IPS-20b (cell line): ENCODE data around the gene CTTNBP2.
A peak's percentile ranks its signal among the peaks of the same experiment; 100 is the strongest.

Experiments used
- H3K27ac ChIP-seq: one replicate; pipeline ENCODE4 v1.5.1; 2013; ENCODE audit warnings: low read length
- H3K27me3 ChIP-seq: 2 replicates; pipeline ENCODE4 v1.6.1; 2013; ENCODE audit warnings: mild to moderate bottlenecking, low read length, inconsistent platforms; ENCODE audit not compliant: insufficient read depth
- H3K36me3 ChIP-seq: 2 replicates; pipeline ENCODE4 v1.6.1; 2013; ENCODE audit warnings: low read depth, mild to moderate bottlenecking, inconsistent platforms, low read length, moderate library complexity; ENCODE audit not compliant: insufficient read depth
- H3K4me1 ChIP-seq: 2 replicates; pipeline ENCODE4 v1.6.1; 2013; ENCODE audit warnings: mild to moderate bottlenecking, control low read depth, inconsistent platforms, low read length, moderate library complexity; ENCODE audit not compliant: insufficient read depth
- H3K4me3 ChIP-seq: 2 replicates; pipeline ENCODE4 v1.5.1; 2013; ENCODE audit warnings: mild to moderate bottlenecking, low read length, inconsistent platforms
- H3K9ac ChIP-seq: 2 replicates; pipeline ENCODE4 v1.6.1; 2013; ENCODE audit warnings: low read depth, mild to moderate bottlenecking, inconsistent platforms, low read length, moderate library complexity
- H3K9me3 ChIP-seq: 2 replicates; pipeline ENCODE4 v1.6.1; 2013; ENCODE audit warnings: mild to moderate bottlenecking, low read depth, low read length, inconsistent platforms; ENCODE audit not compliant: insufficient read depth

CTTNBP2 gene

GRCh38 chr7:117837841-117838240 lies 35.4 kb downstream of the CTTNBP2 start:
- Histone ChIP-seq H3K36me3 (peaks cover 9% of the 10 kb centered on the region), H3K9ac (no peak overlapping the region), H3K27ac (no peak overlapping the region), H3K4me3 (no peak overlapping the region), H3K4me1 (peaks cover 8% of the 10 kb centered on the region; the same call in 1 of the 2 replicates), H3K27me3 (no peaks in the 10 kb centered on the region), H3K9me3 (no peaks in the 10 kb centered on the region)

GRCh38 chr7:117835016-117835664 lies 38.1 kb downstream of the CTTNBP2 start:
- Histone ChIP-seq H3K27me3 (no peaks in the 10 kb centered on the region), H3K4me1 (peaks cover 8% of the 10 kb centered on the region; the same call in 1 of the 2 replicates), H3K9me3 (no peaks in the 10 kb centered on the region), H3K36me3 (peaks cover 9% of the 10 kb centered on the region), H3K9ac (peak overlapping the region; percentile 4; the same call in 1 of the 2 replicates), H3K27ac (no peak overlapping the region), H3K4me3 (no peak overlapping the region)

GRCh38 chr7:117830422-117830954 lies 42.8 kb downstream of the CTTNBP2 start:
- Histone ChIP-seq H3K27ac (no peak overlapping the region), H3K27me3 (no peaks in the 10 kb centered on the region), H3K36me3 (peaks cover 9% of the 10 kb centered on the region), H3K4me1 (peaks cover 9% of the 10 kb centered on the region), H3K9me3 (no peaks in the 10 kb centered on the region), H3K9ac (no peak overlapping the region), H3K4me3 (no peak overlapping the region)

- no peak overlapping the region for H3K9ac ChIP-seq
- H3K4me1 ChIP-seq: peaks cover 4% of the 10 kb centered on the region
- no peak overlapping the region for H3K4me3 ChIP-seq
- H3K27me3 ChIP-seq: no peaks in the 10 kb centered on the region
- H3K9me3 ChIP-seq: no peaks in the 10 kb centered on the region
- H3K27ac ChIP-seq: no peak overlapping the region
- H3K36me3 ChIP-seq: peaks cover 9% of the 10 kb centered on the region
These were observed 43.7 kb downstream of the CTTNBP2 start for GRCh38 chr7:117829450-117830117.

- Histone ChIP-seq H3K4me1 (peaks cover 4% of the 10 kb centered on the region), H3K4me3 (no peak overlapping the region), H3K9ac (no peak overlapping the region), H3K27ac (no peak overlapping the region), H3K27me3 (no peaks in the 10 kb centered on the region), H3K36me3 (peaks cover 9% of the 10 kb centered on the region), H3K9me3 (no peaks in the 10 kb centered on the region)
These were observed 44.4 kb downstream of the CTTNBP2 start for GRCh38 chr7:117828825-117829224.

- Histone ChIP-seq H3K27me3 (no peaks in the 10 kb centered on the region), H3K9me3 (no peaks in the 10 kb centered on the region), H3K36me3 (no peaks in the 10 kb centered on the region), H3K9ac (no peak overlapping the region), H3K4me3 (no peak overlapping the region), H3K27ac (no peak overlapping the region), H3K4me1 (peaks cover 7% of the 10 kb centered on the region)
These were observed 45.4 kb downstream of the CTTNBP2 start for GRCh38 chr7:117827862-117828261.

GRCh38 chr7:117825132-117825531 lies 48.1 kb downstream of the CTTNBP2 start:
- no peaks in the 10 kb centered on the region for H3K36me3 ChIP-seq
- H3K4me1 ChIP-seq: peaks cover 7% of the 10 kb centered on the region
- H3K27me3 ChIP-seq: no peaks in the 10 kb centered on the region
- H3K9me3 ChIP-seq: no peaks in the 10 kb centered on the region
- no peak overlapping the region for H3K9ac ChIP-seq
- no peak overlapping the region for H3K4me3 ChIP-seq
- H3K27ac ChIP-seq: no peak overlapping the region

GRCh38 chr7:117824592-117824991 lies 48.6 kb downstream of the CTTNBP2 start:
- Histone ChIP-seq H3K27me3 (no peaks in the 10 kb centered on the region), H3K27ac (no peak overlapping the region), H3K9ac (no peak overlapping the region), H3K4me3 (no peak overlapping the region), H3K36me3 (no peaks in the 10 kb centered on the region), H3K4me1 (peaks cover 7% of the 10 kb centered on the region), H3K9me3 (no peaks in the 10 kb centered on the region)

GRCh38 chr7:117819558-117819957 lies 53.7 kb downstream of the CTTNBP2 start:
- no peaks in the 10 kb centered on the region for H3K36me3 ChIP-seq
- H3K9me3 ChIP-seq: no peaks in the 10 kb centered on the region
- no peak overlapping the region for H3K9ac ChIP-seq
- H3K27ac ChIP-seq: no peak overlapping the region
- H3K4me3 ChIP-seq: no peak overlapping the region
- H3K27me3 ChIP-seq: no peaks in the 10 kb centered on the region
- peaks cover 9% of the 10 kb centered on the region; the same call in 1 of the 2 replicates for H3K4me1 ChIP-seq

GRCh38 chr7:117818232-117818631 lies 55.0 kb downstream of the CTTNBP2 start:
- Histone ChIP-seq H3K4me3 (no peak overlapping the region), H3K4me1 (peaks cover 17% of the 10 kb centered on the region; the same call in 1 of the 2 replicates), H3K27me3 (no peaks in the 10 kb centered on the region), H3K27ac (no peak overlapping the region), H3K9me3 (no peaks in the 10 kb centered on the region), H3K9ac (no peak overlapping the region), H3K36me3 (no peaks in the 10 kb centered on the region)

- Histone ChIP-seq H3K4me3 (no peak overlapping the region), H3K9me3 (no peaks in the 10 kb centered on the region), H3K9ac (no peak overlapping the region), H3K27me3 (no peaks in the 10 kb centered on the region), H3K4me1 (peaks cover 27% of the 10 kb centered on the region; the same call in 1 of the 2 replicates), H3K27ac (no peak overlapping the region), H3K36me3 (no peaks in the 10 kb centered on the region)
These were observed 56.5 kb downstream of the CTTNBP2 start for GRCh38 chr7:117816727-117817126.

GRCh38 chr7:117811696-117812095 lies 61.5 kb downstream of the CTTNBP2 start:
- no peak overlapping the region for H3K4me3 ChIP-seq
- H3K9ac ChIP-seq: no peak overlapping the region; the same call in 1 of the 2 replicates
- peaks cover 43% of the 10 kb centered on the region for H3K4me1 ChIP-seq
- H3K27ac ChIP-seq: no peak overlapping the region
- H3K36me3 ChIP-seq: peaks cover 6% of the 10 kb centered on the region; the same call in 1 of the 2 replicates
- no peaks in the 10 kb centered on the region for H3K9me3 ChIP-seq
- no peaks in the 10 kb centered on the region for H3K27me3 ChIP-seq
